Thyroid gland (tissue), 4 donors: Measurements from ENCODE around the gene STYX. TPM values are rescaled to one million over a fixed set of nuclear protein-coding genes. Genes with fewer than 3 reads are reported as not detected.
"Not testable (repeated sequence)": the region's sequence is repeated elsewhere in the genome, so short reads cannot be mapped to it uniquely, and the experiment has no call there.

ENCODE experiments used
- DNase-seq, 2 donors: peaks; one replicate each; pipeline ENCODE4 v3.0.0-alpha.2; 2019
- H3K27ac ChIP-seq, 3 donors: fragments of 200-600 bp; sonication (generic); 1 replicate in 2 of 3; 2 replicates in 1 of 3; pipeline ENCODE4 v1.5.1; 2016 to 2019; ENCODE audit warnings: mild to moderate bottlenecking in 1 of 3, moderate library complexity in 1 of 3
- H3K27me3 ChIP-seq: fragments of 200-600 bp; sonication (generic); one replicate; pipeline ENCODE4 v1.5.1; 2019
- H3K36me3 ChIP-seq, 2 donors: fragments of 200-600 bp; sonication (generic); one replicate each; pipeline ENCODE4 v1.5.1; 2016 to 2019
- H3K4me1 ChIP-seq, 2 donors: fragments of 200-600 bp; sonication (generic); one replicate each; pipeline ENCODE4 v1.5.1; 2017 to 2019
- H3K4me3 ChIP-seq, 3 donors: fragments of 200-600 bp; sonication (generic); replicated peaks in 1 of 3; 1 replicate in 2 of 3; 2 replicates in 1 of 3; pipeline ENCODE4 v1.5.1; 2016; ENCODE audit warnings: mild to moderate bottlenecking in 1 of 3
- H3K9me3 ChIP-seq: fragments of 200-600 bp; sonication (generic); one replicate; pipeline ENCODE4 v1.5.1; 2017
- POLR2A ChIP-seq, 2 donors: fragments of 450-650 bp; IDR thresholded peaks; one replicate each; pipeline ENCODE4 v1.6.1; 2017; ENCODE audit warnings: antibody characterized with exemption in 2 of 2, mild to moderate bottlenecking in 2 of 2, moderate library complexity in 1 of 2
- WGBS, 2 donors: methylation state at CpG; one replicate each; pipeline ENCODE4 v1.1.5; 2017; 5-methylcytosine and 5-hydroxymethylcytosine counted together
- intact Hi-C: fragments of 100-400 bp; cut with DNase I; formaldehyde crosslinking; loops from one replicate; pipeline ENCODE4 v1.15.1; 2023
- total RNA-seq, 4 donors: library from RNA; depleted of rRNA; stranded (reverse); fragments of >200 nt; gene quantifications; one replicate each; pipeline ENCODE4 v1.2.3, GENCODE V29; 2016
- TF ChIP-seq, protein P1 (sequence below), 6 experiments: fragments of 200-600 bp in 3 of 6; fragments of 450-650 bp in 3 of 6; sonication (generic) in 3 of 6; IDR thresholded peaks; one replicate each; pipeline ENCODE4 v1.5.1; 2016 to 2019; ENCODE audit warnings: antibody characterized with exemption in 6 of 6, mild to moderate bottlenecking in 2 of 6, inconsistent platforms in 1 of 6, moderate library complexity in 1 of 6

STYX gene
- total RNA-seq, 4 donors from 2014 or later, result 13.7 to 17.1 (median 14.8) TPM

- no peak for DNase-seq
- Histone ChIP-seq H3K4me3 (no peak overlapping the region), H3K27ac (no peak overlapping the region), H3K9me3 (no peaks in the 10 kb centered on the region), H3K36me3 (peaks cover 25 to 46% of the 10 kb centered on the region in 2 donors), H3K4me1 (no peaks in the 10 kb centered on the region), H3K27me3 (no peaks in the 10 kb centered on the region)
- TF ChIP-seq, protein P1, sequence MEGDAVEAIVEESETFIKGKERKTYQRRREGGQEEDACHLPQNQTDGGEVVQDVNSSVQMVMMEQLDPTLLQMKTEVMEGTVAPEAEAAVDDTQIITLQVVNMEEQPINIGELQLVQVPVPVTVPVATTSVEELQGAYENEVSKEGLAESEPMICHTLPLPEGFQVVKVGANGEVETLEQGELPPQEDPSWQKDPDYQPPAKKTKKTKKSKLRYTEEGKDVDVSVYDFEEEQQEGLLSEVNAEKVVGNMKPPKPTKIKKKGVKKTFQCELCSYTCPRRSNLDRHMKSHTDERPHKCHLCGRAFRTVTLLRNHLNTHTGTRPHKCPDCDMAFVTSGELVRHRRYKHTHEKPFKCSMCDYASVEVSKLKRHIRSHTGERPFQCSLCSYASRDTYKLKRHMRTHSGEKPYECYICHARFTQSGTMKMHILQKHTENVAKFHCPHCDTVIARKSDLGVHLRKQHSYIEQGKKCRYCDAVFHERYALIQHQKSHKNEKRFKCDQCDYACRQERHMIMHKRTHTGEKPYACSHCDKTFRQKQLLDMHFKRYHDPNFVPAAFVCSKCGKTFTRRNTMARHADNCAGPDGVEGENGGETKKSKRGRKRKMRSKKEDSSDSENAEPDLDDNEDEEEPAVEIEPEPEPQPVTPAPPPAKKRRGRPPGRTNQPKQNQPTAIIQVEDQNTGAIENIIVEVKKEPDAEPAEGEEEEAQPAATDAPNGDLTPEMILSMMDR (IDR thresholded peaks at IDR 0.05), result no peak
- TF ChIP-seq POLR2A (IDR thresholded peaks at IDR 0.05), result no peak
- intact Hi-C loops, result no loop called here
Observed at GRCh38 chr14:52724360-52724644, 5.7 kb upstream of the STYX start.

- H3K27ac ChIP-seq, H3K4me1 ChIP-seq, H3K27me3 ChIP-seq, intact Hi-C loops, H3K9me3 ChIP-seq, H3K4me3 ChIP-seq, DNase-seq: not testable (repeated sequence)
- H3K36me3 ChIP-seq, result peaks cover 4 to 27% of the 10 kb centered on the region in 2 donors
- WGBS, 2 donors, result 95 to 97% methylated on average over 2 of the region's 2 CpGs
Observed at GRCh38 chr14:52727509-52727908, 2.5 kb upstream of the STYX start.

DNA sequence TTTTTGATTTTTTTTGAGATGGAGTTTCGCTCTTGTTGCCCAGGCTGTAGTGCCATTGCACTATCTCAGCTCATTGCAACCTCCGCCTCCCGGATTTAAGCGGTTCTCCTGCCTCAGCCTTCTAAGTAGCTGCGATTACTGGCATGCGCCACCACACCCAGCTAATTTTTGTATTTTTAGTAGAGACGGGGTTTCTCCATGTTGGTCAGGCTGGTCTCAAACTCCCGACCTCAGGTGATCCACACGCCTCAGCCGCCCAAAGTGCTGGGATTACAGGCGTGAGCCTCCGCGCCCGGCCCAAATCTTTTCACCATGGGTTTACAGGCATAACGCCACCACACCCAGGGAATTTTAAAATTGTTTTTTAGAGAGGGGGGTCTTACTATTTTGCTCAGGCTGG, 931 bp upstream of the STYX start:
- H3K27me3 ChIP-seq, intact Hi-C loops, DNase-seq, H3K9me3 ChIP-seq, H3K4me1 ChIP-seq, H3K4me3 ChIP-seq: not testable (repeated sequence)
- Histone ChIP-seq H3K36me3 (peaks cover 0 to 15% of the 10 kb centered on the region in 2 donors), H3K27ac (peak overlapping the region in 1 of 3 donors; percentile 84)
- WGBS, 2 donors, result 92 to 93% methylated on average over 15 of the region's 15 CpGs

- peaks cover 0 to 8% of the 10 kb centered on the region in 2 donors for H3K4me1 ChIP-seq
- peak overlapping the region in 2 of 3 donors; percentile 13 to 16 for H3K4me3 ChIP-seq
- no peak for DNase-seq
- H3K9me3 ChIP-seq, result no peaks in the 10 kb centered on the region
- no peaks in the 10 kb centered on the region for H3K27me3 ChIP-seq
- H3K36me3 ChIP-seq, result peaks cover 0 to 9% of the 10 kb centered on the region in 2 donors
- intact Hi-C loops, result no loop called here
- TF ChIP-seq, protein P1 (IDR thresholded peaks at IDR 0.05), result no peak
- TF ChIP-seq POLR2A (IDR thresholded peaks at IDR 0.05), result no peak
- peak overlapping the region; percentile 13 to 84 (median 40) for H3K27ac ChIP-seq
- WGBS, 2 donors, result 2 to 3% methylated on average over 8 of the region's 8 CpGs
Observed at GRCh38 chr14:52729585-52729924, 411 bp upstream of the STYX start.

GRCh38 chr14:52730709-52731111, 744 bp downstream of the STYX start:
- H3K36me3 ChIP-seq, result no peaks in the 10 kb centered on the region
- no peak for DNase-seq
- H3K27me3 ChIP-seq, result no peaks in the 10 kb centered on the region
- 1 to 2% methylated on average over 11 of the region's 11 CpGs for WGBS, 2 donors
- peaks cover 0 to 8% of the 10 kb centered on the region in 2 donors for H3K4me1 ChIP-seq
- peak overlapping the region; percentile 32 to 84 (median 54) for H3K27ac ChIP-seq
- H3K9me3 ChIP-seq, result no peaks in the 10 kb centered on the region
- intact Hi-C loops, result no loop called here
- TF ChIP-seq POLR2A (IDR thresholded peaks at IDR 0.05), result no peak
- TF ChIP-seq, protein P1 (IDR thresholded peaks at IDR 0.05), result no peak
- peak overlapping the region; percentile 93 to 98 (median 93) for H3K4me3 ChIP-seq

DNA sequence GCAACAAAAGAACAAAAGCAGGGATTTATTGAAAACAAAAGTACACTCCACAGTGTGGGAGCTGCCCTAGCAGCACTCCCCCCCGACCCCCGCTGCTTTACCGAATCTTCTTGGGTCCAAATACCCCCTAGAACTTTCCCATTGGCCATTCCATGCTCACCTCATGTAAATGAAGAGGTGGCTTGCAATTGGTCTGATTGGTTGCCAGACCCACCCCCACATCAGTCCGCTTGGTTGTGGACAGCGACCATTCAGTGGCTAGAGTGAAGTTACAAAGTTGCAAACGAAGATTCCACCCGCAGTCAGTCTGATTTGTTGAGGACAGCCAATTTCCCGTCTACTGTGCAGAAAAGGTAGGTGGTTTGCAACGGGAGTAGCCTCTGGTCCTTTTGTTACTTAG, 3.9 kb downstream of the STYX start:
- no peaks in the 10 kb centered on the region for H3K9me3 ChIP-seq
- no peak for DNase-seq
- WGBS, 2 donors, result 96 to 97% methylated on average over 9 of the region's 9 CpGs
- intact Hi-C loops, result no loop called here
- H3K36me3 ChIP-seq, result no peaks in the 10 kb centered on the region
- no peak overlapping the region for H3K27ac ChIP-seq
- peaks cover 0 to 11% of the 10 kb centered on the region in 2 donors for H3K4me1 ChIP-seq
- no peaks in the 10 kb centered on the region for H3K27me3 ChIP-seq
- no peak overlapping the region for H3K4me3 ChIP-seq
- TF ChIP-seq, protein P1 (IDR thresholded peaks at IDR 0.05), result no peak
- no peak for TF ChIP-seq POLR2A (IDR thresholded peaks at IDR 0.05)
